OCI-LY1 (cell line): ENCODE data around the gene SH3BP1.
"Not testable (repeated sequence)": the region's sequence is repeated elsewhere in the genome, so short reads cannot be mapped to it uniquely, and the experiment has no call there.

ENCODE experiments used
- H2AFZ ChIP-seq: fragments of 200-600 bp; sonication (generic), shearing (Covaris generic); 2 replicates; pipeline ENCODE4 v1.6.0; 2014; ENCODE audit warnings: antibody characterized with exemption, mild to moderate bottlenecking, low read length
- H3F3A ChIP-seq: fragments of 200-600 bp; sonication (generic), shearing (Covaris generic); 2 replicates; pipeline ENCODE4 v1.6.0; 2014; ENCODE audit warnings: mild to moderate bottlenecking, antibody characterized with exemption, low read length, moderate library complexity; ENCODE audit not compliant: insufficient read depth
- H3K27ac ChIP-seq: fragments of 200-600 bp; sonication (generic); 2 replicates; pipeline ENCODE4 v1.5.1; 2014; ENCODE audit warnings: low read length, mixed run types, mild to moderate bottlenecking, low read depth; ENCODE audit not compliant: poor library complexity, severe bottlenecking
- H3K27me3 ChIP-seq: fragments of 200-600 bp; sonication (generic); 2 replicates; pipeline ENCODE4 v1.6.0; 2014; ENCODE audit warnings: antibody characterized with exemption, mild to moderate bottlenecking, low read length, moderate library complexity; ENCODE audit not compliant: insufficient read depth
- H3K36me3 ChIP-seq: fragments of 200-600 bp; sonication (generic); 2 replicates; pipeline ENCODE4 v1.6.1; 2014; ENCODE audit warnings: mild to moderate bottlenecking, antibody characterized with exemption, low read length, moderate library complexity, mixed read lengths; ENCODE audit not compliant: insufficient read depth
- H3K4me1 ChIP-seq: fragments of 200-600 bp; sonication (generic); 2 replicates; pipeline ENCODE4 v1.5.1; 2014; ENCODE audit warnings: mild to moderate bottlenecking, low read length, moderate library complexity; ENCODE audit not compliant: insufficient read depth, severe bottlenecking
- H3K4me2 ChIP-seq: fragments of 200-600 bp; sonication (generic), shearing (Covaris generic); 2 replicates; pipeline ENCODE4 v1.6.1; 2014; ENCODE audit warnings: low read length
- H3K4me3 ChIP-seq: fragments of 200-600 bp; sonication (generic); 2 replicates; pipeline ENCODE4 v1.5.1; 2014; ENCODE audit warnings: low read length, low read depth, mild to moderate bottlenecking, mixed read lengths; ENCODE audit not compliant: poor library complexity, severe bottlenecking
- H3K79me2 ChIP-seq: fragments of 200-600 bp; shearing (Covaris generic); 2 replicates; pipeline ENCODE4 v1.6.1; 2016; ENCODE audit warnings: mixed run types, low read length, mixed read lengths; ENCODE audit not compliant: insufficient read depth
- H3K9ac ChIP-seq: fragments of 200-600 bp; sonication (generic), shearing (Covaris generic); 2 replicates; pipeline ENCODE4 v1.6.1; 2014; ENCODE audit warnings: mild to moderate bottlenecking, low read length, mixed read lengths
- H3K9me2 ChIP-seq: fragments of 200-600 bp; sonication (generic), shearing (Covaris generic); 2 replicates; pipeline ENCODE4 v1.6.1; 2014; ENCODE audit warnings: low read depth, mild to moderate bottlenecking, low read length, mixed read lengths
- H3K9me3 ChIP-seq: fragments of 200-600 bp; shearing (Covaris generic); 2 replicates; pipeline ENCODE4 v1.6.1; 2014; ENCODE audit warnings: low read length, mixed read lengths
- H4K20me1 ChIP-seq: fragments of 200-600 bp; sonication (generic), shearing (Covaris generic); 2 replicates; pipeline ENCODE4 v1.6.0; 2016; ENCODE audit warnings: mild to moderate bottlenecking, low read length; ENCODE audit not compliant: insufficient read depth
- CTCF ChIP-seq: fragments of 200-600 bp; sonication (generic), shearing (Covaris generic); IDR thresholded peaks from 2 replicates; pipeline ENCODE4 v1.5.1; 2017; ENCODE audit warnings: mild to moderate bottlenecking, antibody characterized with exemption, low read length, moderate library complexity, mixed read lengths
- EZH2 ChIP-seq: fragments of 200-600 bp; sonication (generic), shearing (Covaris generic); IDR thresholded peaks from 2 replicates; pipeline ENCODE4 v1.8.0; 2017; ENCODE audit warnings: borderline replicate concordance, mixed run types, mild to moderate bottlenecking, antibody characterized with exemption, low read length, moderate library complexity, mixed read lengths

SH3BP1 gene

GRCh38 chr22:37639070-37639760 lies at the start of gene SH3BP1:
SH3BP1 (plus strand) TSS chr22:37639669; CDS start chr22:37639788, 119 bp downstream.
- peak within 1 kb of the TSS; percentile 87 for H3K4me2 ChIP-seq
- peaks cover 25% of the 10 kb centered on the region for H3K4me1 ChIP-seq
- peak within 1 kb of the TSS; percentile 72 for H3K4me3 ChIP-seq
- TF ChIP-seq EZH2: no peak
- TF ChIP-seq CTCF: no peak
- H3K9me3 ChIP-seq: no peaks in the 10 kb centered on the region
- H2AFZ ChIP-seq: no peak within 1 kb of the TSS
- H3F3A ChIP-seq: peaks cover 3% of the 10 kb centered on the region; the same call in 1 of the 2 replicates
- H3K79me2 ChIP-seq: no peaks in the 10 kb centered on the region
- no peaks in the 10 kb centered on the region for H4K20me1 ChIP-seq
- H3K36me3 ChIP-seq: peaks cover 21% of the 10 kb centered on the region; the same call in 1 of the 2 replicates
- H3K9me2 ChIP-seq: no peaks in the 10 kb centered on the region
- peak within 1 kb of the TSS; percentile 66 for H3K27ac ChIP-seq
- H3K9ac ChIP-seq: peak within 1 kb of the TSS; percentile 82
- H3K27me3 ChIP-seq: no peaks in the 10 kb centered on the region

GRCh38 chr22:37591081-37591480 lies 48.4 kb upstream of the SH3BP1 start:
- H3K9ac ChIP-seq, H3K27me3 ChIP-seq, H3K79me2 ChIP-seq, H3K27ac ChIP-seq, H3K9me2 ChIP-seq, H3K4me1 ChIP-seq, H3K4me2 ChIP-seq, H2AFZ ChIP-seq, H4K20me1 ChIP-seq, H3K36me3 ChIP-seq, H3K4me3 ChIP-seq, H3F3A ChIP-seq, H3K9me3 ChIP-seq: not testable (repeated sequence)

GRCh38 chr22:37591823-37592404 lies 47.6 kb upstream of the SH3BP1 start:
- Histone ChIP-seq H3K9me3 (no peaks in the 10 kb centered on the region), H3K4me1 (peaks cover 4% of the 10 kb centered on the region), H4K20me1 (no peaks in the 10 kb centered on the region), H3K9ac (no peak overlapping the region), H3K4me2 (peak overlapping the region; percentile 51), H3K9me2 (no peaks in the 10 kb centered on the region), H3K79me2 (no peaks in the 10 kb centered on the region), H3K27me3 (peaks cover 9% of the 10 kb centered on the region; the same call in 1 of the 2 replicates), H3K27ac (no peak overlapping the region), H3F3A (no peaks in the 10 kb centered on the region), H2AFZ (0 out of 2 replicates have a peak overlapping the region, but pooled peaks have one; percentile 84), H3K36me3 (no peaks in the 10 kb centered on the region), H3K4me3 (no peak overlapping the region)
- TF ChIP-seq CTCF (no peak), EZH2 (no peak)
